Sigmoid colon (tissue), 4 donors: ENCODE data around the gene SNCAIP.
A peak's percentile ranks its signal among the peaks of the same experiment; 100 is the strongest.

Experiments used
- POLR2A ChIP-seq, 2 donors: fragments of 450-650 bp; IDR thresholded peaks; one replicate each; pipeline ENCODE4 v1.6.1; 2016; ENCODE audit warnings: antibody characterized with exemption in 2 of 2, mild to moderate bottlenecking in 2 of 2, moderate library complexity in 2 of 2
- POLR2AphosphoS5 ChIP-seq, 4 donors: sonication (generic); formaldehyde crosslinking; IDR thresholded peaks; one replicate each; pipeline ENCODE4 v1.6.1; 2017; ENCODE audit warnings: antibody characterized with exemption in 4 of 4
- TF ChIP-seq, protein P1 (sequence below), 4 experiments: fragments of 450-650 bp in 3 of 4; fragments of 200-600 bp in 1 of 4; IDR thresholded peaks; one replicate each; pipeline ENCODE4 v1.5.1; 2016 to 2019; ENCODE audit warnings: antibody characterized with exemption in 4 of 4, mild to moderate bottlenecking in 3 of 4, moderate library complexity in 2 of 4

DNA sequence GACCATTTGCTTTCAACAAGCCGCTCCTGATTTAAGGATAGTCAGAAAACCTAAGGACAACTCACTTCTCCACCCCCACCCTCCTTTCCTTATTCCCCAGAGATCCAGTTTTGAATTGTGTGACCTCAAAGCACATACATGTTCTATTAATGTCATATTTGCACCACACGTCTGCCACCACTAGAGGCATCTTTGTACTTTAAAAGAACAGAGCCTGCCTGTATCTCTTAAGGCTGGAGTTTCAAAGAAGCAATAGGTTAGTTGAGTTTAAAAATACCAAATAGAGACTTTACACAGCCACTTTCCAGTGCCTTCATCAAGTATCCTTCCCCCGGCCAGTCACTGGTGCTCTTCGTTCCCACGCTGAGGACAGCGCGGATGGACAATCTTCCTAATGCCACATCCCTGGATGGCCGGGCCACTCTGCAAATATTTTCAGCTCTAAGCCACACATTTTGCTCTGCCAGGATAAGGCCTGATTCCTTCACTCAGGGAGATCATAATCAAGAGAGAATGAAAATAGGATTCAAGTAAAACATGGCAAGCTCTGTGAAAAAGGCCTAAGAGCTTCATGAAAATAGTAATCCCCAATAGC, 146.3 kb downstream of the SNCAIP start:
- TF ChIP-seq, protein P1, sequence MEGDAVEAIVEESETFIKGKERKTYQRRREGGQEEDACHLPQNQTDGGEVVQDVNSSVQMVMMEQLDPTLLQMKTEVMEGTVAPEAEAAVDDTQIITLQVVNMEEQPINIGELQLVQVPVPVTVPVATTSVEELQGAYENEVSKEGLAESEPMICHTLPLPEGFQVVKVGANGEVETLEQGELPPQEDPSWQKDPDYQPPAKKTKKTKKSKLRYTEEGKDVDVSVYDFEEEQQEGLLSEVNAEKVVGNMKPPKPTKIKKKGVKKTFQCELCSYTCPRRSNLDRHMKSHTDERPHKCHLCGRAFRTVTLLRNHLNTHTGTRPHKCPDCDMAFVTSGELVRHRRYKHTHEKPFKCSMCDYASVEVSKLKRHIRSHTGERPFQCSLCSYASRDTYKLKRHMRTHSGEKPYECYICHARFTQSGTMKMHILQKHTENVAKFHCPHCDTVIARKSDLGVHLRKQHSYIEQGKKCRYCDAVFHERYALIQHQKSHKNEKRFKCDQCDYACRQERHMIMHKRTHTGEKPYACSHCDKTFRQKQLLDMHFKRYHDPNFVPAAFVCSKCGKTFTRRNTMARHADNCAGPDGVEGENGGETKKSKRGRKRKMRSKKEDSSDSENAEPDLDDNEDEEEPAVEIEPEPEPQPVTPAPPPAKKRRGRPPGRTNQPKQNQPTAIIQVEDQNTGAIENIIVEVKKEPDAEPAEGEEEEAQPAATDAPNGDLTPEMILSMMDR (IDR thresholded peaks at IDR 0.05), result peak in 1 of 4 experiments; percentile 13
- TF ChIP-seq POLR2AphosphoS5 (IDR thresholded peaks at IDR 0.05) (no peak), POLR2A (IDR thresholded peaks at IDR 0.05) (no peak)
